H1 (cell line): Measurements from ENCODE around the gene KIAA0040. TPM values are rescaled to one million over a fixed set of nuclear protein-coding genes. Genes with fewer than 3 reads are reported as not detected.

Experiments
- ZNF274 ChIP-seq: IDR thresholded peaks from 2 replicates; pipeline ENCODE4 v1.7.0; 2012; ENCODE audit warnings: low read length, borderline replicate concordance; ENCODE audit errors: extremely low read depth
- polyA plus RNA-seq, 7 experiments: library from polyadenylated mRNA; depleted of rRNA in 3 of 7; stranded (reverse) in 5 of 7; unstranded in 2 of 7; fragments of >200 nt in 5 of 7; fragments of 200-250 nt in 2 of 7; gene quantifications; 1 replicate in 5 of 7; 2 replicates in 1 of 7; 4 replicates in 1 of 7; pipeline versions ENCODE4 v1.2.1 to v1.2.3, GENCODE V29; 2011 to 2013; ENCODE audit warnings: missing spikeins in 2 of 7, mixed read lengths in 2 of 7
- total RNA-seq: library from RNA; stranded (reverse); fragmentation: NEBNext Ultra II Directional; extraction: Animal tissue kit (Norgen Biotek cat#: 25700); gene quantifications from 2 replicates; pipeline ENCODE4 v1.2.1, GENCODE V29; 2021

The KIAA0040 gene
- total and polyA plus RNA-seq, 2 of the 8 experiments (the other 6 are each of a cell fraction or from before 2014, with no cell fraction given), result 11.0 to 14.1 TPM

GRCh38 chr1:175173531-175173930 lies 19.0 kb downstream of the KIAA0040 start (continued):
- TF ChIP-seq ZNF274, result no peak
